GM18519 (cell line): ENCODE results near the gene KHDRBS1.
"Not testable (repeated sequence)": the region's sequence is repeated elsewhere in the genome, so short reads cannot be mapped to it uniquely, and the experiment has no call there.

Experiments used
- ATAC-seq: cut with Tn5 transposase; IDR thresholded peaks from one replicate; pipeline ENCODE4 v1.9.1; 2021; ENCODE audit warnings: mild to moderate bottlenecking, moderate library complexity; ENCODE audit not compliant: unreplicated experiment, low FRiP score

KHDRBS1 gene

GRCh38 chr1:32012709-32013385 lies 821 bp upstream of the KHDRBS1 start:
- no peak for ATAC-seq

GRCh38 chr1:32014199-32014947 lies 705 bp downstream of the KHDRBS1 start:
- peak; percentile 7 for ATAC-seq

- ATAC-seq = no peak
Measured at GRCh38 chr1:32014948-32015273, 1.2 kb downstream of the KHDRBS1 start.

GRCh38 chr1:32020339-32020738 lies 6.7 kb downstream of the KHDRBS1 start:
- no peak for ATAC-seq

- not testable (repeated sequence) for ATAC-seq
Measured at GRCh38 chr1:32021574-32022018, 7.9 kb downstream of the KHDRBS1 start.

- no peak for ATAC-seq
Measured at GRCh38 chr1:32023351-32023750, 9.7 kb downstream of the KHDRBS1 start.

- ATAC-seq = no peak
Measured at GRCh38 chr1:32025515-32025914, 11.8 kb downstream of the KHDRBS1 start.

GRCh38 chr1:32028746-32029145 lies 15.1 kb downstream of the KHDRBS1 start:
- ATAC-seq = no peak

GRCh38 chr1:32031578-32032274 lies 18.1 kb downstream of the KHDRBS1 start:
- ATAC-seq = no peak

- ATAC-seq = no peak
Measured at GRCh38 chr1:32032275-32032615, 18.6 kb downstream of the KHDRBS1 start.

- ATAC-seq = no peak
Measured at GRCh38 chr1:32035119-32035518, 21.5 kb downstream of the KHDRBS1 start.

- no peak for ATAC-seq
Measured at GRCh38 chr1:32040711-32041110, 27.0 kb downstream of the KHDRBS1 start.

GRCh38 chr1:32042330-32042729 lies 28.7 kb downstream of the KHDRBS1 start:
- ATAC-seq = no peak

GRCh38 chr1:32044234-32044633 lies 30.6 kb downstream of the KHDRBS1 start:
- ATAC-seq = no peak

GRCh38 chr1:32045772-32046171 lies 32.1 kb downstream of the KHDRBS1 start:
- no peak for ATAC-seq

GRCh38 chr1:32047701-32048100 lies 34.0 kb downstream of the KHDRBS1 start:
- ATAC-seq = no peak

GRCh38 chr1:32048440-32048839 lies 34.8 kb downstream of the KHDRBS1 start:
- ATAC-seq = no peak

- ATAC-seq = no peak
Measured at GRCh38 chr1:32051706-32052105, 38.0 kb downstream of the KHDRBS1 start.

GRCh38 chr1:32052887-32053286 lies 39.2 kb downstream of the KHDRBS1 start:
- no peak for ATAC-seq

- ATAC-seq = no peak
Measured at GRCh38 chr1:32055416-32055815, 41.7 kb downstream of the KHDRBS1 start.

GRCh38 chr1:32056598-32056997 lies 42.9 kb downstream of the KHDRBS1 start:
- ATAC-seq = no peak

- ATAC-seq = no peak
Measured at GRCh38 chr1:32060914-32061313, 47.2 kb downstream of the KHDRBS1 start.
